NB4 (cell line): Measurements from ENCODE around the gene SIAH2.

Experiments
- CTCF ChIP-seq: IDR thresholded peaks from one replicate; pipeline ENCODE4 v1.5.1; 2012; ENCODE audit warnings: low read depth, low read length
- MAX ChIP-seq: IDR thresholded peaks from 2 replicates; pipeline ENCODE4 v1.6.1; 2011; ENCODE audit warnings: low read depth, low read length
- MYC ChIP-seq: IDR thresholded peaks from 2 replicates; pipeline ENCODE4 v1.6.1; 2011; ENCODE audit warnings: low read depth, low read length
- POLR2A ChIP-seq: IDR thresholded peaks from 2 replicates; pipeline ENCODE4 v1.6.1; 2011; ENCODE audit warnings: mild to moderate bottlenecking; ENCODE audit not compliant: insufficient read length; ENCODE audit errors: extremely low read depth

DNA sequence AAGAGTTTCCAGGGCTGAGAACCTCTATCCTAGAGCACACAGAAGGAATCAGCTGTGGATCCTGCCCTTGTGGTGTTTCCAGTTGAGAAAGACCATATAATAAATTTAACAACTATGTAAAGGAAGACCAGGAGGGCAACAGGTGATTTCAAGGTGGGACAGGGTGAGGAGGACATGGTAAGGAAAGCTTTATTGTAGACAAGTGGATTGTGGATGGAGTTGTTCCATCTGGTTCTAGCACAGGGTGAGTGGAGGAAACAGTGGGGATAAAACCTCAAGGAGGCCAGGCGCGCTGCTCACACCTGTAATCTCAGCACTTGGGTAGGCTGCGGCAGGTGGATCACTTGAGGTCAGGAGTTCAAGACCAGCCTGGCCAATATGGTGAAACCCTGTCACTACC lies 17.1 kb downstream of the SIAH2 start:
- no peak for TF ChIP-seq CTCF
- TF ChIP-seq POLR2A, result no peak
- no peak for TF ChIP-seq MYC
- TF ChIP-seq MAX, result no peak
